ENCODE data around the gene VIPR2. TPM values are rescaled to one million over a fixed set of nuclear protein-coding genes. Genes with fewer than 3 reads are reported as not detected.

The VIPR2 gene
- total RNA-seq, 2 donors from 2014 or later, result 10.9 to 18.2 TPM

DNA sequence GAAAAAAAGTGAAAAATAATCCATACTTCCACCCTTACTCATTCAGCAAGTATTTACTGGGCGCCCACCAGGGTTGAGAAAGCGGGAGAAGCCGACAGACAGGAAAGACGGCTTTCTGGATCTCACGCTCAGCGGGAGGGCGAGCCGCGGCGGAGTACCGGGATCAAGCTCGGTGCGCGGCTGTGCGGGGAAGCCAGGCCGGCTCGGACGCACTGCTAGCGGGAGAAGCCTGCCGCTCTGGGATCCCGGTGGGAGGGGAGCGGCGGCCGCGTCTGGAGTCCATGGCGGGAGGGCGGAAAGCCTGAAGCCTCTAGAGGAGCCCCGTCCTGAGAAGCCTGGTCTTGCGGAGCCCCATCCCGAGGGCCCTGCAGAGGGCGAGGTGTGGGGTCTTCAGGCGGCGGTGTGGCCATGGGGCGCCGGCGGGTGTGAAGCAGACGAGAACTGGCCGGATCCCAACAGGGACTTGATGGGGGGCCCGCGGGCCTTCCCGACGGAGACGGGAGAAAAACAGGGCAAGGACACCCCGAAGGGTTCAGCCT, 82.9 kb downstream of the VIPR2 start:
- H3K4me1 ChIP-seq, result no peaks in the 10 kb centered on the region
- no peak for ATAC-seq
- no peaks in the 10 kb centered on the region for H3K27me3 ChIP-seq
- 71% methylated on average over 44 of the region's 44 CpGs for WGBS, 2 donors
- intact Hi-C loops (cut with DNase I), result no loop called here
- no peak overlapping the region for H3K4me3 ChIP-seq
- H3K36me3 ChIP-seq (replicated peaks in 1 of 2; ENCODE audit: insufficient read depth in 1 of 2, low read depth in 2 of 2), result no peaks in the 10 kb centered on the region
- no peaks in the 10 kb centered on the region for H3K9me3 ChIP-seq
- no peak overlapping the region for H3K27ac ChIP-seq
- no peak for DNase-seq
- TF ChIP-seq POLR2A (IDR thresholded peaks at IDR 0.05), result no peak
- TF ChIP-seq, protein P1, sequence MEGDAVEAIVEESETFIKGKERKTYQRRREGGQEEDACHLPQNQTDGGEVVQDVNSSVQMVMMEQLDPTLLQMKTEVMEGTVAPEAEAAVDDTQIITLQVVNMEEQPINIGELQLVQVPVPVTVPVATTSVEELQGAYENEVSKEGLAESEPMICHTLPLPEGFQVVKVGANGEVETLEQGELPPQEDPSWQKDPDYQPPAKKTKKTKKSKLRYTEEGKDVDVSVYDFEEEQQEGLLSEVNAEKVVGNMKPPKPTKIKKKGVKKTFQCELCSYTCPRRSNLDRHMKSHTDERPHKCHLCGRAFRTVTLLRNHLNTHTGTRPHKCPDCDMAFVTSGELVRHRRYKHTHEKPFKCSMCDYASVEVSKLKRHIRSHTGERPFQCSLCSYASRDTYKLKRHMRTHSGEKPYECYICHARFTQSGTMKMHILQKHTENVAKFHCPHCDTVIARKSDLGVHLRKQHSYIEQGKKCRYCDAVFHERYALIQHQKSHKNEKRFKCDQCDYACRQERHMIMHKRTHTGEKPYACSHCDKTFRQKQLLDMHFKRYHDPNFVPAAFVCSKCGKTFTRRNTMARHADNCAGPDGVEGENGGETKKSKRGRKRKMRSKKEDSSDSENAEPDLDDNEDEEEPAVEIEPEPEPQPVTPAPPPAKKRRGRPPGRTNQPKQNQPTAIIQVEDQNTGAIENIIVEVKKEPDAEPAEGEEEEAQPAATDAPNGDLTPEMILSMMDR (IDR thresholded peaks at IDR 0.05), result no peak

DNA sequence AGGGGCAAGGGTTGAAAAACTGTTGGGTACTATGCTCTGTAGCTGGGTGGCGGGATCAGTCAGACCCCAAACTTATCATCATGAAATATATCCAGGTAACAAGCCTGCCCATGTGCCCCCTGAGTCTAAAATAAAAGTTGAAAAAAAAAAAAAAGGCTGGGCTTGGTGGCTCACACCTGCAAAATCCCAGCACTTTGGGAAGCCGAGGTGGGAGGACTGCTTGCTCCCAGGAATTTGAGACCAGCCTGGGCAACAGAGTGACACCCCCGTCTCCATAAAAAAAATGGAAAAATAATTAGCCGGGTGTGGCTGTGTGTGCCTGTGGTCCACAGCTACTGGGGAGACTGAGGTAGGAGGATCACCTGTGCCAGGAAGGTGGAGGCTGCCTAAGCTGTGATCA, 83.5 kb downstream of the VIPR2 start:
- Histone ChIP-seq H3K9me3 (no peaks in the 10 kb centered on the region), H3K4me3 (no peak overlapping the region), H3K4me1 (no peaks in the 10 kb centered on the region), H3K27ac (no peak overlapping the region), H3K36me3 (replicated peaks in 1 of 2; ENCODE audit: insufficient read depth in 1 of 2, low read depth in 2 of 2) (no peaks in the 10 kb centered on the region), H3K27me3 (no peaks in the 10 kb centered on the region)
- no peak for ATAC-seq
- 75 to 87% methylated on average over 4 of the region's 4 CpGs for WGBS, 2 donors
- TF ChIP-seq, protein P1 (IDR thresholded peaks at IDR 0.05), result no peak
- TF ChIP-seq POLR2A (IDR thresholded peaks at IDR 0.05), result no peak
- no peak for DNase-seq
- intact Hi-C loops (cut with DNase I), result no loop called here

DNA sequence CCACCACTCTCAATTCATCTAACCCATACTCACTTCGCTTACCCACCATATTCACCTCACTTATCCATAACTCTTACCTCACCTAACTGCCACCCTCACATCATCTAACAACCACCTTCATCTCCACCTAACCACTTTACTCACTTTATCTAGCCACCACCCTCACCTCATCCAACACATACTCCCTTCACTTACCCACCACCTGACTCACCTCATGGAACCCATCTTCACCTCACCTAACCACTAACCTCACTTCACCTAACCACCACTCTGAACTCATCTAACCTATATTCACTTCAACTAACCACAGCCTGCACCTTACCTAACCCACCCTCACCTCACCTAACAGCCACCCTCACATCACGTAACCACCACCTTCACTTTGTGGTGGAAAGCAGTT, 84.2 kb downstream of the VIPR2 start:
- 97 to 98% methylated on average over 2 of the region's 2 CpGs for WGBS, 2 donors
- TF ChIP-seq, protein P1 (IDR thresholded peaks at IDR 0.05), result no peak
- no peak for TF ChIP-seq POLR2A (IDR thresholded peaks at IDR 0.05)

DNA sequence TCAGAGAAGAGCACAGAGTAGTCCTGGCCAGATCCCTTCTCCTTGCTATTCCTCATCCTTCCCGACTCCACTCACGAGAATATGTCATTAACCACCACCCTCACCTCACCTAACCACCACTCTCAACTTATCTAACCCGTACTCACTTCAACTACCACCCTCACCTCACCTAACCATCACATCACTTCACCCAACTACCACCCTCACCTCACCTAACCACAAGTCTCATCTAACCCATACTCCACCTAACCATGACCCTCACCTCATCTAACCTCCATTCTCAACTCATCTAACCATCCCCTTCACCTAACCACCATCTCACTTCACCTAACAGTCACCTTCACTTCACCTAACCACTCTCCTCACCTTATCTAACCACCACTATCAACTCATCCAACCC, 85.0 kb downstream of the VIPR2 start:
- H3K9me3 ChIP-seq, result no peaks in the 10 kb centered on the region
- H3K4me1 ChIP-seq, result no peaks in the 10 kb centered on the region
- DNase-seq (no peak), ATAC-seq (no peak)
- TF ChIP-seq, protein P1 (IDR thresholded peaks at IDR 0.05), result no peak
- TF ChIP-seq POLR2A (IDR thresholded peaks at IDR 0.05), result no peak
- no peak overlapping the region for H3K4me3 ChIP-seq
- H3K27me3 ChIP-seq, result no peaks in the 10 kb centered on the region
- no peaks in the 10 kb centered on the region for H3K36me3 ChIP-seq (replicated peaks in 1 of 2; ENCODE audit: insufficient read depth in 1 of 2, low read depth in 2 of 2)
- intact Hi-C loops (cut with DNase I), result no loop called here
- WGBS, 2 donors, result 89 to 92% methylated on average over 3 of the region's 3 CpGs
- no peak overlapping the region for H3K27ac ChIP-seq

More for the DNA sequence above, 84.2 kb downstream of the VIPR2 start:
- Histone ChIP-seq H3K4me3 (no peak overlapping the region), H3K27me3 (no peaks in the 10 kb centered on the region), H3K9me3 (no peaks in the 10 kb centered on the region), H3K4me1 (no peaks in the 10 kb centered on the region), H3K36me3 (replicated peaks in 1 of 2; ENCODE audit: insufficient read depth in 1 of 2, low read depth in 2 of 2) (no peaks in the 10 kb centered on the region), H3K27ac (no peak overlapping the region)
- intact Hi-C loops (cut with DNase I), result no loop called here
- ATAC-seq (no peak), DNase-seq (no peak)

DNA sequence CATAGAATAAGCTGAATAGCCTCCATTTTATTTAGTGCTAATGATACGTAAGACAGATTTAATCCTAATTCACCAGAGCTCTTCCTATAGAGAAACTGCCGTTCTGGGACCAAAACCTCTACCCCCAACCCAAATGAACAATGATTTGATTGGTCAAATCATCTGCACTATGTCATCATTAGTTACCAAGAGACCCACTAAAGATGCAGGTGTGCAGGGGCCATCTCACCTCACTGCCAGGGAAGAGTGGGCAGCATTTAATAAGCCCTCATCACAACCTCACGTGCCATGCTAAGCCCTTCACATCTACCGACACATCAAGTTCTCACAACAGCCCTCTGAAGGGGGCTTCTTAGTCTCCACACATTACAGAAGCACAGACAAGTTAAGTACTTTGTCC, 87.0 kb downstream of the VIPR2 start:
- ATAC-seq (no peak), DNase-seq (no peak)
- Histone ChIP-seq H3K4me1 (no peaks in the 10 kb centered on the region), H3K9me3 (no peaks in the 10 kb centered on the region), H3K27me3 (no peaks in the 10 kb centered on the region), H3K27ac (no peak overlapping the region), H3K4me3 (no peak overlapping the region), H3K36me3 (replicated peaks in 1 of 2; ENCODE audit: insufficient read depth in 1 of 2, low read depth in 2 of 2) (no peaks in the 10 kb centered on the region)
- intact Hi-C loops (cut with DNase I), result no loop called here
- TF ChIP-seq POLR2A (IDR thresholded peaks at IDR 0.05), result no peak
- TF ChIP-seq, protein P1 (IDR thresholded peaks at IDR 0.05), result no peak
- 89 to 99% methylated on average over 4 of the region's 4 CpGs for WGBS, 2 donors
